Lower leg skin (tissue), 3 donors: ENCODE results near the gene SERINC5.

Source experiments
- CTCF ChIP-seq, 3 donors: fragments of 450-650 bp; IDR thresholded peaks; one replicate each; pipeline ENCODE4 v1.5.1; 2016; ENCODE audit warnings: antibody characterized with exemption in 3 of 3, mild to moderate bottlenecking in 3 of 3, moderate library complexity in 2 of 3
- POLR2A ChIP-seq, 2 donors: fragments of 450-650 bp; IDR thresholded peaks; one replicate each; pipeline ENCODE4 v1.6.1; 2016 to 2017; ENCODE audit warnings: antibody characterized with exemption in 2 of 2, mild to moderate bottlenecking in 1 of 2, moderate library complexity in 1 of 2

- TF ChIP-seq CTCF (IDR thresholded peaks at IDR 0.05) (no peak), POLR2A (IDR thresholded peaks at IDR 0.05) (no peak)
Measured at GRCh38 chr5:80250801-80251200, 5.0 kb downstream of the SERINC5 start.
